Ascending aorta (tissue), 2 donors: ENCODE data around the gene NTMT2. TPM values are rescaled to one million over a fixed set of nuclear protein-coding genes. Genes with fewer than 3 reads are reported as not detected.
A peak's percentile ranks its signal among the peaks of the same experiment; 100 is the strongest.

ENCODE experiments used
- DNase-seq, 2 donors: peaks; one replicate each; pipeline ENCODE4 v3.0.0-alpha.2; 2019; ENCODE audit warnings: low spot score in 2 of 2
- H3K27ac ChIP-seq, 2 donors: fragments of 200-600 bp; sonication (generic); one replicate each; pipeline ENCODE4 v1.5.1; 2016 to 2017; ENCODE audit warnings: mild to moderate bottlenecking in 1 of 2
- H3K27me3 ChIP-seq: fragments of 200-600 bp; sonication (generic); one replicate; pipeline ENCODE4 v1.5.1; 2017
- H3K36me3 ChIP-seq, 2 donors: fragments of 200-600 bp; sonication (generic); one replicate each; pipeline ENCODE4 v1.5.1; 2016
- H3K4me1 ChIP-seq, 2 donors: fragments of 200-600 bp; sonication (generic); one replicate each; pipeline ENCODE4 v1.5.1; 2016 to 2017; ENCODE audit warnings: mild to moderate bottlenecking in 1 of 2
- H3K4me3 ChIP-seq, 2 donors: fragments of 200-600 bp; sonication (generic); one replicate each; pipeline ENCODE4 v1.5.1; 2016 to 2017; ENCODE audit warnings: mild to moderate bottlenecking in 1 of 2
- H3K9me3 ChIP-seq, 2 donors: fragments of 200-600 bp; sonication (generic); one replicate each; pipeline ENCODE4 v1.5.1; 2016
- CTCF ChIP-seq, 3 experiments: fragments of 200-600 bp in 2 of 3; fragments of 450-650 bp in 1 of 3; sonication (generic) in 2 of 3; IDR thresholded peaks; one replicate each; pipeline ENCODE4 v1.5.1; 2016 to 2019; ENCODE audit warnings: antibody characterized with exemption in 3 of 3, mild to moderate bottlenecking in 1 of 3, moderate library complexity in 1 of 3
- intact Hi-C: fragments of 100-400 bp; cut with DNase I; formaldehyde crosslinking; loops from one replicate; pipeline ENCODE4 v1.15.1; 2023
- total RNA-seq: library from RNA; depleted of rRNA; stranded (reverse); fragments of >200 nt; gene quantifications from one replicate; pipeline ENCODE4 v1.1.0, GENCODE V29; 2016

Gene NTMT2
- total RNA-seq, 1 donor from 2014 or later: not detected

GRCh38 chr1:170210142-170210541 lies 64.4 kb downstream of the NTMT2 start:
- DNase-seq: no peak
- Histone ChIP-seq H3K4me1 (peaks cover 7 to 15% of the 10 kb centered on the region in 2 donors), H3K9me3 (no peaks in the 10 kb centered on the region), H3K27me3 (no peaks in the 10 kb centered on the region), H3K36me3 (no peaks in the 10 kb centered on the region), H3K27ac (no peak overlapping the region), H3K4me3 (no peak overlapping the region)
- intact Hi-C loops: no loop called here
- TF ChIP-seq CTCF (IDR thresholded peaks at IDR 0.05): no peak

- Histone ChIP-seq H3K4me1 (peaks cover 7 to 15% of the 10 kb centered on the region in 2 donors), H3K36me3 (no peaks in the 10 kb centered on the region), H3K27me3 (no peaks in the 10 kb centered on the region), H3K9me3 (no peaks in the 10 kb centered on the region), H3K27ac (peak overlapping the region; percentile 79 to 83), H3K4me3 (no peak overlapping the region)
- TF ChIP-seq CTCF (IDR thresholded peaks at IDR 0.05): no peak
- peak; percentile 10 to 79 for DNase-seq
- intact Hi-C loops: loop anchor here (1.0 kb wide), 1 partner anchor 14 kb away; no protein-coding TSS in a partner anchor
Measured at GRCh38 chr1:170213596-170213995, 67.8 kb downstream of the NTMT2 start.

- no peaks in the 10 kb centered on the region for H3K27me3 ChIP-seq
- H3K36me3 ChIP-seq: no peaks in the 10 kb centered on the region
- intact Hi-C loops: loop anchor here (5.0 kb wide), 1 partner anchor 373 kb away; no protein-coding TSS in a partner anchor
- no peaks in the 10 kb centered on the region for H3K9me3 ChIP-seq
- no peak for DNase-seq
- peak overlapping the region; percentile 79 to 83 for H3K27ac ChIP-seq
- TF ChIP-seq CTCF (IDR thresholded peaks at IDR 0.05): no peak
- peaks cover 7 to 15% of the 10 kb centered on the region in 2 donors for H3K4me1 ChIP-seq
- peak overlapping the region in 1 of 2 donors; percentile 25 for H3K4me3 ChIP-seq
Measured at GRCh38 chr1:170214117-170215032, 68.6 kb downstream of the NTMT2 start.

GRCh38 chr1:170215072-170215885 lies 69.5 kb downstream of the NTMT2 start:
- Histone ChIP-seq H3K27me3 (no peaks in the 10 kb centered on the region), H3K4me3 (no peak overlapping the region), H3K4me1 (peaks cover 7 to 15% of the 10 kb centered on the region in 2 donors), H3K36me3 (no peaks in the 10 kb centered on the region), H3K27ac (peak overlapping the region; percentile 79 to 83), H3K9me3 (no peaks in the 10 kb centered on the region)
- intact Hi-C loops: loop anchor here (5.0 kb wide), 1 partner anchor 372 kb away; no protein-coding TSS in a partner anchor
- DNase-seq: peak in 1 of 2 donors; percentile 69
- no peak for TF ChIP-seq CTCF (IDR thresholded peaks at IDR 0.05)

GRCh38 chr1:170217517-170218256 lies 71.9 kb downstream of the NTMT2 start:
- Histone ChIP-seq H3K27ac (no peak overlapping the region), H3K36me3 (no peaks in the 10 kb centered on the region), H3K27me3 (no peaks in the 10 kb centered on the region), H3K4me3 (no peak overlapping the region), H3K4me1 (peaks cover 7 to 24% of the 10 kb centered on the region in 2 donors), H3K9me3 (no peaks in the 10 kb centered on the region)
- no peak for TF ChIP-seq CTCF (IDR thresholded peaks at IDR 0.05)
- intact Hi-C loops: loop anchor here (5.0 kb wide), 1 partner anchor 370 kb away; no protein-coding TSS in a partner anchor
- no peak for DNase-seq
